Non-pigmented ciliary epithelial cell (primary cell): ENCODE data around the gene CFAP20.

Experiments
- DNase-seq: peaks from one replicate; pipeline ENCODE4 v3.0.0-alpha.2; 2010; ENCODE audit warnings: low read depth

The CFAP20 gene

DNA sequence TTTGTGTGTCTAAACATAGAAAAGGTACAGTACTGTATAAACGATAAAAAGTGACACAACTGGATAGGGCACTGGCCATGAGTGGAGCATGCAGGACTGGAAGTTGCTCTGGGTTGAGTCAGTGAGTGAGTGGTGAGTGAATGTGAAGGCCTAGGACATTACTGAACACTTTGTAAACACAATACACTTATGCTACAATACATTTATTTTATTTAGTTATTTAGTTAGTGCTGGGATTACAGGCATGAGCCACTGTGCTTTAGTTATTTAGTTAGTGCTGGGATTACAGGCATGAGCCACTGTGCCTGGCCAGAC lies 4.6 kb downstream of the CFAP20 start:
- DNase-seq: no peak

DNA sequence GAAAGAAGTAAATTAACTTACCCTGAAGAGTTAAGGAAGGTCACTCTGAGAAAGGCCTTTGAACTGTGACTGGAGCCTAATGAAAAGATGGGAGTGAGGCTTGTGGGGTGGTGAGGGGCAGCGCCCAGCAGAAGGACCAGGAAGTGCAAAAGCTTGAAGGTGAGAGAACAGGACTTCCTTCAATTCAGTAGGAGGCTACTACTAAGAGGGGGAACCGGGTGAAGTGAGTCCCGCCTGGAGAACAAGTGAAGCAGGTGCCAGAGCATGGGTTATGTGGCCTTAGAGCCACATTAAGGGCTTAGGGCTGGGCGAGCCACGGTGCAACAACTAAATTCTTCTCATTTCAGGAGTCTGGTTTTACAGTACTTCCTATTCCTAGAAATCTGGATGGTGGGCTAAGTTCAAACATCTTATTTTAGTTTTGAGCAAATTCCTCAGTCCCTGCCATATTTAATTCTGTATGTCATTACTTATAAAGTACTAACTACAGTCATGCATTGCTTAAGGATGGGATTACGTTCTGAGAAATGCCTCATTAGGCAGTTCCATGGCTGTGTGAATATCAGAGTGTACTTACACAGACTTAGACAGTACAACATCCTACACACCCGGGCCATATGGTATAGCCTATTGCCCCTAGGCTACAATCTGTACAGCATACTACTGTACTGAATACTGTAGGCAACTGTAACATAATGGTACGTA lies 5.1 kb downstream of the CFAP20 start:
- DNase-seq: no peak

GRCh38 chr16:58121132-58121531 lies 8.0 kb downstream of the CFAP20 start:
- no peak for DNase-seq

- DNase-seq: no peak
These were observed 8.9 kb downstream of the CFAP20 start for GRCh38 chr16:58120234-58120633.

DNA sequence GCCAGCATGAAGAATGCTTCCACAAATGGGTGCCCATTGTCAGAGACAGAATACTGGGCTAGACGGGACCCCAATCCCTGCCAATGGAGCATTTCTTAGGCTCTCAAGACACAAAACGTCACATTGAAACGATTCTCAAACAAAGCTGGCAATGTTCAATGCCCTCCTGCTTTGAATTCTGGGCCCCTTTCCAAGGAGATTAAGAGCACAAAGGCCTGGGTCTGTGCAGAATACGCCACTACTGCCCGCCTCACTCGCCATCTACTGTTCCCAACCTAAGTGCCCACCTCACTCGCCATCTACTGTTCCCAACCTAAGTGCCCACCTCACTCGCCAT lies 9.7 kb downstream of the CFAP20 start:
- no peak for DNase-seq

GRCh38 chr16:58118801-58119508 lies 10.2 kb downstream of the CFAP20 start:
- DNase-seq: no peak

DNA sequence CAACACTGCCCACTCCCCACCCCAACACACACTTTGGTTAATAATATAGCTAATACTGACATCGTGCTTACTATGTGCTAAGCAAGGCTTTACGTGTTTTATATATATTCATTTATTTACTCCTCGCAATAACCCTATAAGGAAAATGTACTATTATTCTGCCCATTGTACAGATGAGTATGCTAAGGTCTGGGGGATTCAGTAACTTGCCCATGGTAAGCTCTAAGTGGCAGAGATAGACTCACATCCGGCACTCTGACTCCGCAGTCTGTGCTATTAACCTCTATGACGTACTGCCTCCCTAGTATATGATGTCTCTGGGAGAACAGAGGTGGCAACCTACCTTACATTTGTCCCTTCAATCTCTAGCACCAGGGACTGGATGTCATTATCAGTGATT lies 12.7 kb downstream of the CFAP20 start:
- no peak for DNase-seq

DNA sequence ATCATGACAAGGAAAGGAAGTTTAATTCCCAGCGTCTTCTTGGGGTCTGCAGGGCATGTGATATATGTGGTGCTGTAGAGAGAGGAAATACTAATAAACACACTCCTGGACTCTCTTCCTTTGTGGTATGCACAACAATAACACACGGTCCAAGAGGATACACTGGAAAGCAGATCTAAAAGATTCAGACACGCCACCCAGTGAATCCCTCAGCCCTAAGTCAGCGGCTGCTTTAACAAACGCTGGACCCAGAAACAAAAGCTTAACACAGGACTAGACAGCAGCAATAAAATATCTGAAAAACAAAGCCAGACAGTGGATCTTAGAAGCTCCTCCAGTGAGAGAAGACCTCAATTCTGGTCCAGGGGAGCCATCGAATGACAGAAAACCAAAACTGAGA lies 13.1 kb downstream of the CFAP20 start:
- DNase-seq: no peak

- no peak for DNase-seq
These were observed 14.1 kb downstream of the CFAP20 start for GRCh38 chr16:58114827-58115825.

DNA sequence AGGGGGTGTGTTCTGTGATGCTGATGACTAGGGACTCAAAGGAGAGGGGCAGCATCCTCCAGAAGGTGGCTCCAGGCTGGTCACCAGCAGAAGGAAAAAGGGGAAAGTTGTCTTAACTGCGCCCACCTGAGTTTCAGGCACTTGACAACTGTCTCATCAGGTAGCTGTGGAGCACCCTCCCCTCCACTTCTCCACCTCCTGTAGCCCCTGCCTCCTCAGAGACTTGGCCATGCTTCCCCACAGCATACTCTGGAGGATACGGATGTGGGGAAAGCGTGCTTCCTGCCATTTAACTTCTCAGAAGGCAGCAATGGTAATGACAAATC lies 17.9 kb downstream of the CFAP20 start:
- no peak for DNase-seq

DNA sequence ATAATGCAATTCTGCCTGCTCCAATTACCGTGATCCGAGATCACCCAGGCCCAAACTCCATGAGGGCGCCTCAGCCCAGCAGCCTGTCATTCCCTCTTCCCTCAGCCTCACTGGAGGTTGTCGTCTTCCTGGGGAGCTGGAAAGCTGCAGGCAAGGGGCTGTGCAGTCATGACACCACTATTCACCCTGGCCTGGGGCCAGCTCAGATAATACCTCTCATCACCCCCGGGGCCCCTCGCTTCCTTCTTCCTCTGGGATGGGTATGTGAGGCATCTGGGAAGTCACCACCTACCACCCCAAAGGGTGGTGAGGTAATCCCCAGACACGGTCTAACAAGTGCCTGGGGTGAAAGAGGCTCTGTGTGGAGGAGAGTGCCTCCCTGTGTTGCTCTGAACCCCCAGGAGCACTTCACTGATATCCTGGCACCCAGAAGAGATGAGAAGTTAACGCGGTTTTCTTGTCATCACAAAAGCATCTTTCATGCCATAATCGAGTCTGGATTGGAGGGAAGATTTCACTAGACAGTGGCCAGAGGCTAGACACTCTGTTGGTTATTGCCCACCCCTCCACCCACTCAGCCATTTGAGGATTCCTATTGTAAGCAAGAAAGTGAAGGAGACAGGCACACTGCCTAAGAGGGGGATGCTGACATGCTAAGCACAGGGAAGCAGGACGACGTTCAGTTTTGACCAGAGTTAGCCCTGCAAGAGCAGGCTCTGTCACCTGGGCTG lies 18.4 kb downstream of the CFAP20 start:
- no peak for DNase-seq

DNA sequence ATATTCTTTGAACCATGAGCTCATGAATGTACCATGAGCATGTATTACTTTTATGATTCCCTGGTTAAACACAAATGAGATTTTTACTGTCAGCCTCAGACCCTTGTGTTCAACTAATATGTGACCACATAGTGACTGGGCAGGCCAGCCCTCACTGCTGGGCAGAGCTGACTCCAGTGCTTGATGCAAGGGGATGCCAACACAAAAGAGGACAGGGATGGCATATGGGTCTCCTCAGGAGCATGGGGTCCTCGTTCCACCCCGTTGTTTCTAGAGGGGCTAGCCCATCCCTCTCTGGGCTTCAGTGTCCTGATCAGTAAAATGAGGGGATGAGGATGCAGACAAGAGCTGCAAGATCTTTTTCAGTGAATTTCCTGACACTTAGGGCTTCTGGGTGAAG lies 19.3 kb downstream of the CFAP20 start:
- DNase-seq: no peak

- no peak for DNase-seq
These were observed 19.9 kb downstream of the CFAP20 start for GRCh38 chr16:58109330-58109729.

DNA sequence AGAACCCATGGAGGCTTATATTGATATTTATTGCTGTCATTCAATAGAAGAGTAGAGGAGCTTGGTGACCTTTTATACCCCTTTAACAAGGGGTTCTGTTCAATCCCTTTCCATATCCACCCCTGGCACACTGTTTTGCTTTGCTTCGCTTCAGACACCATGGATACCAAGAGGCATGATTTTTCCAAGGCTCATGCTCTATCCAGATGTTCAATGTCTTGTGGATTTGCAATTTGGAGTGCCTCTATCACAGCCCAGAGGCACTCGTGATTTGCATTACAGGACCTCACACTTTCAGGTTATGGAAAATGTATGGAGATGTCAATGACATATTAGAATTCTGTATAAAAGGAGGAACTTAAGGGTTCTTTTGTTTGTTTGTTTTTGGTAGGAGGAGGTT lies 21.5 kb downstream of the CFAP20 start:
- no peak for DNase-seq

GRCh38 chr16:58107228-58107627 lies 22.0 kb downstream of the CFAP20 start:
- DNase-seq: no peak

DNA sequence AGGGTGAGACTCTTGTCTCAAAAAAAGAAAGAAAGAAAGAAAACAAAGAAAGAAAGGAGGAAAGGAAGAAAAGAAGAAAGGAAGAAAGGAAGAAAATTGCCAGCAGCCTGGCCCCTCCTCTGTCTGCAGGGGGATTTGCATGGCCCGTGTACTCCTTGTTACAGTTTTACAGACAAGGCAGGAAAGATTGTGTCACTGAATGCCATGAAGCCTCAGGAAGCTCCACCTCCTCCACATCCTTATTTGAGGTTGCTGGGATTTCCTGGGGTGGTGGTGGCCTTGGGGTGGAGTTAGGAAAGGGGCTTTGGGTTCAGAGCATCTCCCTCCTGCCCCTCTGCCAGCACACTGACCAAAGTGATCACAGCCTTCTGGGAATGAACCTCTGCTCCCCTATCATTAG lies 23.6 kb downstream of the CFAP20 start:
- no peak for DNase-seq

GRCh38 chr16:58102665-58103392 lies 26.4 kb downstream of the CFAP20 start:
- DNase-seq: no peak

- no peak for DNase-seq
These were observed 29.3 kb downstream of the CFAP20 start for GRCh38 chr16:58099956-58100300.

GRCh38 chr16:58099097-58099955 lies 29.9 kb downstream of the CFAP20 start:
- no peak for DNase-seq

DNA sequence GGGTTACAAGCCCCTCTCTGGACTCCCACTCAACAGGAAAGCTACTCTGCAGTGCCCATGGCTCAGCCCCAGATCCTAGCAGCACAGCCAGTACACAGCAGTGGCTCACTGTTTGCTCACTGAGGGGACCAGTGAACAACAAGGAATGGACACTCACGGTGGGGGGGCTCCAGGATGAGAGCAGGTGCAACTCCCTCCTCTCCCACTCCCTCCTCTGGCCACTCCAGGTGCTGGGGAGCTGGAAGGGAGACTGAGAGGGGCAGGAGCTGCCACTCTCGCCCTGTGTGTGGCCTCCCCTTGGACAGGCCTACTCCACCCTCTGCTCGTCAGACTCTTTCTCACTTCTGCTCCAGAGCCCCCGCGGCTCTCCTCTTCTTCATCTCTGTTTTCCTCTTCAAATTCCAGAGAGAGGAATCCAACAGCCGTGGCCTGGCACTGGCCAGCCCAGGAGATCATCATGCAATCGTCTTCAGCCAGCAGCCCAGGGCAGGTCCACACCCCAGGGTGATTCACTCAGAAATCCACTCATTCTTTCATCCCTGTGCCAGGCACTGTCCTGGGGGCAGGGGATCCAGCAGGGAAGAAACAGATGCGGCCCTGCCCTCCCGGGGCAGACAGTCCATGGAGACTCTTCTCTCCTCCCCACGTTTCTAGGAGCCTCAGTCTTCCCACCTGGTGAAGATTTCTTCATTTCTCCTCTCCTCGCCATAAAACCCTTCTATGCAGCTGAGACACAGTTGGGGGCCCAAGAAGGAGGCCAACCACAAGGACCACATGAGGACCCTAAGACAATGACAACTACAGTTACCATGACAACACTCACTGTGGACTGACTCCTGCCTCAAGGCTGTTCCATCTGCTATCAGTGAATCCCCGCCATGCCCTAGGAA lies 30.7 kb downstream of the CFAP20 start:
- DNase-seq: no peak
